Thoracic aorta (tissue), 2 donors: Measurements from ENCODE around the gene GOLGA6C. TPM values are rescaled to one million over a fixed set of nuclear protein-coding genes. Genes with fewer than 3 reads are reported as not detected.
"Not testable (repeated sequence)": the region's sequence is repeated elsewhere in the genome, so short reads cannot be mapped to it uniquely, and the experiment has no call there.

Source experiments
- ATAC-seq: fragments of 150-250 bp; one replicate; pipeline ENCODE4 v1.8.0; 2017; ENCODE audit warnings: low read depth; ENCODE audit not compliant: insufficient number of reproducible peaks, low FRiP score
- DNase-seq: peaks from one replicate; pipeline ENCODE4 v3.0.0-alpha.2; 2020; ENCODE audit warnings: low spot score
- H3K27ac ChIP-seq, 2 donors: fragments of 200-600 bp; sonication (generic); 1 replicate in 1 of 2; 2 replicates in 1 of 2; pipeline ENCODE4 v1.5.1; 2016; ENCODE audit warnings: mild to moderate bottlenecking in 2 of 2, moderate library complexity in 2 of 2
- H3K27me3 ChIP-seq: fragments of 200-600 bp; sonication (generic); replicated peaks from 2 replicates; pipeline ENCODE4 v1.6.0; 2016; ENCODE audit warnings: mild to moderate bottlenecking; ENCODE audit not compliant: insufficient read depth
- H3K36me3 ChIP-seq: fragments of 200-600 bp; sonication (generic); one replicate; pipeline ENCODE4 v1.5.1; 2016
- H3K4me1 ChIP-seq, 2 donors: fragments of 200-600 bp; sonication (generic); 1 replicate in 1 of 2; 2 replicates in 1 of 2; pipeline versions ENCODE4 v1.5.1 to v1.6.0; 2016; ENCODE audit warnings: low read depth in 2 of 2, mild to moderate bottlenecking in 1 of 2; ENCODE audit not compliant: control insufficient read depth in 1 of 2
- H3K4me3 ChIP-seq: fragments of 200-600 bp; sonication (generic); 2 replicates; pipeline ENCODE4 v1.5.1; 2016; ENCODE audit warnings: mild to moderate bottlenecking
- H3K9me3 ChIP-seq: fragments of 200-600 bp; sonication (generic); 2 replicates; pipeline ENCODE4 v1.5.1; 2016
- CTCF ChIP-seq: fragments of 200-600 bp; sonication (generic); IDR thresholded peaks from one replicate; pipeline ENCODE4 v1.5.1; 2019; ENCODE audit warnings: antibody characterized with exemption
- total RNA-seq, 2 donors: library from RNA; depleted of rRNA; stranded (reverse); fragments of >200 nt; gene quantifications; one replicate each; pipeline versions ENCODE4 v1.1.0 to v1.2.3, GENCODE V29; 2016

GOLGA6C gene
- total RNA-seq, 2 donors from 2014 or later = 0.56 TPM; not detected in 1

GRCh38 chr15:75309711-75310110 lies 51.6 kb downstream of the GOLGA6C start:
- Histone ChIP-seq H3K9me3 (no peaks in the 10 kb centered on the region), H3K4me3 (no peak overlapping the region), H3K4me1 (no peaks in the 10 kb centered on the region), H3K27ac (no peak overlapping the region), H3K27me3 (no peaks in the 10 kb centered on the region), H3K36me3 (no peaks in the 10 kb centered on the region)
- DNase-seq (no peak), ATAC-seq (no peak)
- no peak for TF ChIP-seq CTCF

- not testable (repeated sequence) for H3K9me3 ChIP-seq, H3K36me3 ChIP-seq, ATAC-seq, H3K27me3 ChIP-seq, H3K4me3 ChIP-seq, H3K27ac ChIP-seq, DNase-seq, H3K4me1 ChIP-seq
Measured at GRCh38 chr15:75312548-75312947, 54.4 kb downstream of the GOLGA6C start.

- H3K27me3 ChIP-seq = no peaks in the 10 kb centered on the region
- no peak for TF ChIP-seq CTCF
- ATAC-seq = no peak
- H3K4me3 ChIP-seq = no peak overlapping the region
- DNase-seq = no peak
- H3K9me3 ChIP-seq = no peaks in the 10 kb centered on the region
- H3K36me3 ChIP-seq = no peaks in the 10 kb centered on the region
- no peaks in the 10 kb centered on the region for H3K4me1 ChIP-seq
- no peak overlapping the region for H3K27ac ChIP-seq
Measured at GRCh38 chr15:75313116-75313845, 55.1 kb downstream of the GOLGA6C start.

GRCh38 chr15:75314552-75315290 lies 56.6 kb downstream of the GOLGA6C start:
- Histone ChIP-seq H3K4me3 (no peak overlapping the region), H3K4me1 (no peaks in the 10 kb centered on the region), H3K36me3 (no peaks in the 10 kb centered on the region), H3K27ac (no peak overlapping the region), H3K9me3 (no peaks in the 10 kb centered on the region), H3K27me3 (no peaks in the 10 kb centered on the region)
- no peak for ATAC-seq
- TF ChIP-seq CTCF = no peak
- no peak for DNase-seq

- not testable (repeated sequence) for ATAC-seq, H3K4me3 ChIP-seq, H3K27me3 ChIP-seq, H3K27ac ChIP-seq, DNase-seq, H3K9me3 ChIP-seq, H3K36me3 ChIP-seq, H3K4me1 ChIP-seq
Measured at GRCh38 chr15:75319231-75319897, 61.2 kb downstream of the GOLGA6C start.

Other genes with a start within 250 kb of the GOLGA6C start
- 10 to 100 TPM in 1 of 2 donors, 1 to 10 TPM in 1; 8.5 to 13.7 TPM for gene PPCDC, start 234.7 kb upstream of the GOLGA6C start, total RNA-seq
- 10 to 100 TPM; 22.7 to 45.2 TPM for gene C15orf39, start 56.5 kb upstream of the GOLGA6C start, total RNA-seq
- gene GOLGA6D, start 24.5 kb downstream of the GOLGA6C start, total RNA-seq = not detected
- gene COMMD4, start 77.7 kb downstream of the GOLGA6C start, total RNA-seq = 10 to 100 TPM; 57.6 to 71.2 TPM
- 10 to 100 TPM; 47.8 to 62.3 TPM for gene NEIL1, start 88.7 kb downstream of the GOLGA6C start, total RNA-seq
- gene MAN2C1, start 110.3 kb downstream of the GOLGA6C start, total RNA-seq = 100 to 1,000 TPM; 394 to 471 TPM
- gene SIN3A, start 193.4 kb downstream of the GOLGA6C start, total RNA-seq = 10 to 100 TPM; 34.0 to 52.5 TPM